HepG2 (cell line): ENCODE measurements around the gene TRPC4. TPM values are rescaled to one million over a fixed set of nuclear protein-coding genes. Genes with fewer than 3 reads are reported as not detected.

Experiments used
- ATAC-seq: fragments of 200-7000 bp; cut with Tn5 transposase; 3 replicates; pipeline ENCODE4 v1.9.1; 2020; ENCODE audit warnings: mild to moderate bottlenecking, moderate library complexity
- BruUV-seq: library from RNA; stranded (reverse); fragments of 400-500 nt; replicated peaks from 2 replicates; lab custom pipeline; 2021; lab: Mats Ljungman, UMichigan
- CTCF ChIA-PET: fragments of 300-600 bp; formaldehyde crosslinking; extraction: SDS; loops from one replicate; lab custom pipeline; 2021; ENCODE audit warnings: low total read pairs, inconsistent platforms, low intra/inter-chr PET ratio; lab: Yijun Ruan, JAX
- POLR2A ChIA-PET: fragments of 350-600 bp; sonication (Branson Sonifier 250); formaldehyde crosslinking; loops from one replicate; lab custom pipeline; 2020; ENCODE audit warnings: antibody characterized with exemption, inconsistent platforms; lab: Yijun Ruan, JAX
- DNase-seq: peaks from one replicate; pipeline ENCODE4 v3.0.0-alpha.2; 2015; ENCODE audit warnings: low spot score
- FAIRE-seq: peaks from 3 replicates; lab custom pipeline; 2011; peaks lifted over from hg19 to GRCh38; lab: Jason Lieb, UNC
- H2AFZ ChIP-seq: one replicate; pipeline ENCODE4 v1.6.1; 2011; ENCODE audit warnings: low read length, inconsistent platforms
- H3K27ac ChIP-seq: fragments of 300-600 bp; 3 replicates; pipeline ENCODE4 v1.8.0; 2011; ENCODE audit warnings: mixed run types, mild to moderate bottlenecking, mixed read lengths, low read length, inconsistent platforms; ENCODE audit not compliant: insufficient read depth; ENCODE audit errors: extremely low read length
- H3K27me3 ChIP-seq, 2 experiments: fragments of 200-600 bp in 1 of 2; 2 replicates in 1 of 2; 3 replicates in 1 of 2; pipeline versions ENCODE4 v1.6.0 to v1.8.0; 2011; ENCODE audit warnings: low read length in 2 of 2, mild to moderate bottlenecking in 2 of 2, moderate library complexity in 2 of 2, inconsistent platforms in 1 of 2; ENCODE audit not compliant: insufficient read depth in 2 of 2, control insufficient read depth in 1 of 2
- H3K36me3 ChIP-seq, 2 experiments: fragments of 200-600 bp in 1 of 2; replicated peaks in 1 of 2; 2 replicates in 1 of 2; 3 replicates in 1 of 2; pipeline versions ENCODE4 v1.5.1 to v1.8.0; 2011; ENCODE audit warnings: low read length in 2 of 2, inconsistent platforms in 1 of 2; ENCODE audit not compliant: insufficient read depth in 2 of 2, control insufficient read depth in 1 of 2
- H3K4me1 ChIP-seq: 2 replicates; pipeline ENCODE4 v1.5.1; 2012; ENCODE audit warnings: low read length, inconsistent platforms; ENCODE audit not compliant: insufficient read depth
- H3K4me2 ChIP-seq: 2 replicates; pipeline ENCODE4 v1.6.0; 2011; ENCODE audit warnings: low read depth, low read length, inconsistent platforms
- H3K4me3 ChIP-seq, 3 experiments: fragments of 200-600 bp in 1 of 3; sonication (generic), shearing (Covaris generic) in 1 of 3; replicated peaks in 1 of 3; 2 replicates each; pipeline ENCODE4 v1.5.1; 2011 to 2016; ENCODE audit warnings: low read length in 3 of 3, inconsistent platforms in 2 of 3, low read depth in 2 of 3, mild to moderate bottlenecking in 2 of 3, control low read depth in 1 of 3, mixed read lengths in 1 of 3; ENCODE audit not compliant: insufficient read depth in 1 of 3
- H3K79me2 ChIP-seq: one replicate; pipeline ENCODE4 v1.6.1; 2011; ENCODE audit warnings: low read length, inconsistent platforms; ENCODE audit not compliant: insufficient read depth
- H3K9ac ChIP-seq: 2 replicates; pipeline ENCODE4 v1.6.0; 2011; ENCODE audit warnings: mild to moderate bottlenecking, low read depth, low read length, inconsistent platforms; ENCODE audit not compliant: insufficient read depth
- H3K9me3 ChIP-seq: 2 replicates; pipeline ENCODE4 v1.5.1; 2012; ENCODE audit warnings: mild to moderate bottlenecking, low read length
- H4K20me1 ChIP-seq: 2 replicates; pipeline ENCODE4 v1.6.0; 2011; ENCODE audit warnings: inconsistent platforms, mild to moderate bottlenecking, low read length, moderate library complexity; ENCODE audit not compliant: insufficient read depth
- ASH2L ChIP-seq: fragments of 300-600, 200-600 bp; sonication (generic); IDR thresholded peaks from 2 replicates; pipeline ENCODE4 v1.7.0; 2017; ENCODE audit warnings: low read depth, mild to moderate bottlenecking, moderate library complexity, mixed read lengths, low read length; ENCODE audit not compliant: insufficient read length
- BRD4 ChIP-seq: sonication (generic); formaldehyde crosslinking; IDR thresholded peaks from 2 replicates; pipeline ENCODE4 v1.4.0; 2020; ENCODE audit warnings: missing genetic modification reagents
- DRAP1 ChIP-seq: IDR thresholded peaks from 2 replicates; pipeline ENCODE4 v1.6.1; 2016; ENCODE audit warnings: missing genetic modification reagents, missing compliant biosample characterization
- DZIP1 ChIP-seq: sonication (generic); formaldehyde crosslinking; IDR thresholded peaks from 2 replicates; pipeline ENCODE4 v1.5.0; 2020; ENCODE audit warnings: mild to moderate bottlenecking, missing genetic modification reagents
- EED ChIP-seq: sonication (generic); formaldehyde crosslinking; IDR thresholded peaks from 2 replicates; pipeline ENCODE4 v1.5.0; 2020; ENCODE audit warnings: mild to moderate bottlenecking, missing genetic modification reagents
- FOSL2 ChIP-seq: sonication (generic); formaldehyde crosslinking; IDR thresholded peaks from 2 replicates; pipeline ENCODE4 v1.4.0; 2020; ENCODE audit warnings: missing genetic modification reagents
- RELA ChIP-seq: sonication (generic); formaldehyde crosslinking; IDR thresholded peaks from 2 replicates; pipeline ENCODE4 v1.4.0; 2020; ENCODE audit warnings: missing genetic modification reagents
- SMAD1 ChIP-seq: sonication (generic); formaldehyde crosslinking; IDR thresholded peaks from 2 replicates; pipeline ENCODE4 v1.4.0; 2020; ENCODE audit warnings: missing genetic modification reagents, low read depth, mild to moderate bottlenecking, borderline replicate concordance
- SOX6 ChIP-seq, 2 experiments: fragments of 450-650 bp in 1 of 2; sonication (generic) in 1 of 2; formaldehyde crosslinking in 1 of 2; IDR thresholded peaks; 2 replicates each; pipeline versions ENCODE4 v1.4.0 to v1.6.1; 2017 to 2020; ENCODE audit warnings: antibody characterized with exemption in 1 of 2, mild to moderate bottlenecking in 1 of 2, missing genetic modification reagents in 1 of 2
- SUZ12 ChIP-seq: fragments of 150-350 bp; IDR thresholded peaks from 2 replicates; pipeline ENCODE4 v1.6.1; 2014; ENCODE audit warnings: low read depth, low read length
- TARDBP ChIP-seq: sonication (generic); formaldehyde crosslinking; IDR thresholded peaks from 2 replicates; pipeline ENCODE4 v1.8.0; 2022; ENCODE audit warnings: mild to moderate bottlenecking, missing genetic modification reagents
- ZFAT ChIP-seq: sonication (generic); formaldehyde crosslinking; conservative IDR thresholded peaks from 2 replicates; pipeline ENCODE4 v1.8.1; 2023; ENCODE audit warnings: missing genetic modification reagents, inconsistent platforms
- ZNF20 ChIP-seq: sonication (generic); formaldehyde crosslinking; IDR thresholded peaks from 2 replicates; pipeline ENCODE4 v1.4.0; 2020; ENCODE audit warnings: mild to moderate bottlenecking, moderate library complexity, missing genetic modification reagents
- ZNF30 ChIP-seq: sonication (generic); formaldehyde crosslinking; IDR thresholded peaks from 2 replicates; pipeline ENCODE4 v1.5.0; 2020; ENCODE audit warnings: mild to moderate bottlenecking, missing genetic modification reagents
- ZNF546 ChIP-seq: sonication (generic); formaldehyde crosslinking; conservative IDR thresholded peaks from 2 replicates; pipeline ENCODE4 v1.8.1; 2023; ENCODE audit warnings: mild to moderate bottlenecking, missing genetic modification reagents
- ZNF558 ChIP-seq: sonication (generic); formaldehyde crosslinking; IDR thresholded peaks from 2 replicates; pipeline ENCODE4 v1.9.0; 2022; ENCODE audit warnings: mild to moderate bottlenecking, missing genetic modification reagents, borderline replicate concordance
- ZNF710 ChIP-seq: sonication (generic); formaldehyde crosslinking; IDR thresholded peaks from 2 replicates; pipeline ENCODE4 v1.5.0; 2020; ENCODE audit warnings: mild to moderate bottlenecking, missing genetic modification reagents, borderline replicate concordance
- ZNF720 ChIP-seq: sonication (generic); formaldehyde crosslinking; IDR thresholded peaks from 2 replicates; pipeline ENCODE4 v1.4.0; 2020; ENCODE audit warnings: missing genetic modification reagents
- ZNF784 ChIP-seq: sonication (generic); formaldehyde crosslinking; IDR thresholded peaks from 2 replicates; pipeline ENCODE4 v1.5.1; 2020; ENCODE audit warnings: missing genetic modification reagents, mild to moderate bottlenecking, borderline replicate concordance
- WGBS: methylation state at CpG from one replicate; pipeline ENCODE4 v1.1.6; 2017; ENCODE audit warnings: low lambda C conversion rate; 5-methylcytosine and 5-hydroxymethylcytosine counted together
- in situ Hi-C: cut with HindIII; loops from 2 replicates; pipeline ENCODE4 v1.10.0; 2017; ENCODE audit warnings: low pct_unique_long_range_greater_than_20kb; ENCODE audit not compliant: extremely low pct_ligation_motif_present
- intact Hi-C: fragments of 100-400 bp; cut with micrococcal nuclease; formaldehyde crosslinking; loops from one replicate; pipeline ENCODE4 v1.10.0; 2022; ENCODE audit not compliant: unreplicated experiment
- polyA plus RNA-seq, 8 experiments: library from polyadenylated mRNA; depleted of rRNA in 3 of 8; stranded (reverse) in 7 of 8; unstranded in 1 of 8; fragments of >200 nt; fragmentation: Illumina TruSeq in 4 of 8; extraction: Trizol in 4 of 8; gene quantifications; 2 replicates each; pipeline versions ENCODE4 v1.2.1 to v1.2.3, GENCODE V29; 2011 to 2016; ENCODE audit warnings: low read depth in 4 of 8, missing spikeins in 1 of 8, mixed read lengths in 1 of 8; ENCODE audit not compliant: insufficient read depth in 1 of 8
- total RNA-seq, 5 experiments: library from RNA; depleted of rRNA; stranded (reverse); fragments of >200 nt; fragmentation: Illumina TruSeq; extraction: Trizol; gene quantifications; 2 replicates each; pipeline ENCODE4 v1.2.3, GENCODE V29; 2016; ENCODE audit warnings: low read depth in 1 of 5

The TRPC4 gene
- total and polyA plus RNA-seq, 2 of the 13 experiments (the other 11 are each of a cell fraction or from before 2014, with no cell fraction given) = not detected

- Histone ChIP-seq H3K4me2 (no peak overlapping the region), H3K79me2 (no peaks in the 10 kb centered on the region), H3K36me3 (no peaks in the 10 kb centered on the region), H3K27me3 (no peaks in the 10 kb centered on the region), H3K27ac (no peak overlapping the region), H3K9ac (no peak overlapping the region), H3K4me1 (no peaks in the 10 kb centered on the region), H2AFZ (no peak overlapping the region), H3K4me3 (no peak overlapping the region), H3K9me3 (no peaks in the 10 kb centered on the region), H4K20me1 (no peaks in the 10 kb centered on the region)
- POLR2A ChIA-PET = no interaction called here
- ATAC-seq (no peak), DNase-seq (no peak), FAIRE-seq (no peak)
- CTCF ChIA-PET = no interaction called here
- 3% methylated on average over 4 of the region's 4 CpGs for WGBS
- intact Hi-C loops = no loop called here
- BruUV-seq = no TSS peak
- in situ Hi-C loops = no loop called here
- TF ChIP-seq SUZ12 (no peak), ZNF558 (no peak), SOX6 (IDR thresholded peaks at IDR 0.05) (no peak), SOX6 (CRISPR knock-in tag; IDR thresholded peaks at IDR 0.05) (no peak), ZNF546 (CRISPR knock-in tag) (no peak), FOSL2 (CRISPR knock-in tag) (no peak), ZFAT (CRISPR knock-in tag) (no peak), ZNF710 (CRISPR knock-in tag) (no peak), ZNF30 (CRISPR knock-in tag) (no peak), DRAP1 (CRISPR knock-in tag) (no peak), EED (CRISPR knock-in tag) (no peak), ZNF20 (no peak), BRD4 (CRISPR knock-in tag) (no peak), ZNF784 (CRISPR knock-in tag) (no peak), TARDBP (CRISPR knock-in tag) (no peak), ZNF720 (no peak), ASH2L (no peak), DZIP1 (no peak), SMAD1 (CRISPR knock-in tag) (no peak), RELA (CRISPR knock-in tag) (no peak)
Observed at GRCh38 chr13:37729876-37730275, 139.7 kb downstream of the TRPC4 start.
